Epithelial cell of alveolus of lung (primary cell): ENCODE measurements around the gene EVX2. TPM values are rescaled to one million over a fixed set of nuclear protein-coding genes. Genes with fewer than 3 reads are reported as not detected.

Experiments
- total RNA-seq: library from RNA; depleted of rRNA; stranded (reverse); fragments of >200 nt; gene quantifications from 2 replicates; pipeline ENCODE4 v1.2.1, GENCODE V29; 2015

EVX2 gene
- not detected in 2 replicates for total RNA-seq

DNA sequence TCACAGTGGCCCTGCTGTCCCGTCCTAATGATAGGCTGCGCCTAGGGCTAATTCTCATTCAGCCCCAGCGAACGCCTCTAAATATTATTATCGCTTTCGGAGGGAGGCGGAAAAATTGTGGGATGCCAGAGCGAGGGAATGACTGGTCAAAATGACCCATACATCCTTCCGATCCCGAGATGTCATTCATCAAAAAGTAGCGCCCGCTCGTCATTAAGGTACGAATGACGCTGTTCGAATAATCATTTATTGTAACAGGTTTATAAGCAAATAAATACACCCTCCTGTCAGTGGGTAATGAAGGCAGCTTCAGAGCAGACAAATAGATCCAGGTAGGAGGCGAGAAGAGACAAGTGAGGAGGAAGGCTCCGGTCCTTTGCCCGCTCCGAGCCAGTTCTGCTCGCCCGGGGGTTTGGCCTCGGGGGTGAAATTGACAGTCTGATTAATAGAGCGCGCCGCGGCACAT, at the start of gene EVX2:
TSS of gene EVX2 (minus strand) at position 167 of the 466 bp plus-strand sequence. CDS start 186 bp downstream, outside the sequence.

DNA sequence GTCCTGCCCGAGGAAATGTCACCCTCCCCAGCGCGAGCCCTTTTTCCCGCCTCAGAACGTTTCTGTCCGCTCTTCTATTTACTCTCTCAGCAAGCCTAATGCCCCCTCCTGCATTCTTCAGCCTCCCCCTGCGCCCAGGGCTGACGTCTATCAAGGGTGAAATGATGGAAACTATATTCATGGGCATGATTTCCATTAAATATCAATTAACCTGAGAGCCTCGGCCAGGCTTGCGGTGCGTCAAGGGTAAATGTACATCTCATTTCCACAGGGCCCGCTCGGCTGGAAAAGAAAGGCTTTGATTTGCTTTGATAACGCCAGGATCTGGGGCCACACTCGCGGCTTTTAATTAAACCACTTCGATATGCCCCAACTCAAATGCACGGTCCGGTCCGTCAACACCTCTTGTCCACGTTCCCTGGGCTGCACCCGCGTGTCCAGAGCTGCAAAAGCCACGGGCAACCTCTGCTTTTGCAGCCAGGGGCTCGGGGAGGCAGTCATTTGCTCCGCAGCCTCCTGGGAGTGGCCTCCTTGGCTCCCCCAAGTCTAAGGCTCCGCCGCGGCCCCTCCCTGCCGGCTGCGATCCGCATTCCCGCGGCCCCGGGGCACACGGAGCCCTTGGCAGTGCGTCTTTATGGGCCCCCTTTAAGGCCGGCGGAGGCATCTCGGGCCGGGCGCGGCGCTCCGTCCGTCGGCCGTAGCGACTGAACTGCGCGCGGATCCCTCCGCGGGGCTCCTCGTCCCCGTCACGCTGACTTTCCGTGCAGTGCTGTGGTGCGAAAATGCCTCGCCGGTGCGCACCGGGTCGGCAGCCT, 45.4 kb upstream of the EVX2 start, which contains the start of gene HOXD8:
TSS of gene HOXD8 (plus strand) at position 724 of the 815 bp plus-strand sequence. CDS start 662 bp downstream, outside the sequence.

DNA sequence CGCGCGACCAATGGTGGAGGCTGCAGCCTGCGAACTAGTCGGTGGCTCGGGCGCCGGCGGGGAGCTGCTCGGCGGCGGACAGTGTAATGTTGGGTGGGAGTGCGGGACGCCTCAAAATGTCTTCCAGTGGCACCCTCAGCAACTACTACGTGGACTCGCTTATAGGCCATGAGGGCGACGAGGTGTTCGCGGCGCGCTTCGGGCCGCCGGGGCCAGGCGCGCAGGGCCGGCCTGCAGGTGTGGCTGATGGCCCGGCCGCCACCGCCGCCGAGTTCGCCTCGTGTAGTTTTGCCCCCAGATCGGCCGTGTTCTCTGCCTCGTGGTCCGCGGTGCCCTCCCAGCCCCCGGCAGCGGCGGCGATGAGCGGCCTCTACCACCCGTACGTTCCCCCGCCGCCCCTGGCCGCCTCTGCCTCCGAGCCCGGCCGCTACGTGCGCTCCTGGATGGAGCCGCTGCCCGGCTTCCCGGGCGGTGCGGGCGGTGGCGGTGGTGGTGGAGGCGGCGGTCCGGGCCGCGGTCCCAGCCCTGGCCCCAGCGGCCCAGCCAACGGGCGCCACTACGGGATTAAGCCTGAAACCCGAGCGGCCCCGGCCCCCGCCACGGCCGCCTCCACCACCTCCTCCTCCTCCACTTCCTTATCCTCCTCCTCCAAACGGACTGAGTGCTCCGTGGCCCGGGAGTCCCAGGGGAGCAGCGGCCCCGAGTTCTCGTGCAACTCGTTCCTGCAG, 39.1 kb upstream of the EVX2 start, which contains the start of gene HOXD9:
TSS of gene HOXD9 (plus strand) at position 37 of the 728 bp plus-strand sequence. CDS start at position 87, 50 bp downstream.

DNA sequence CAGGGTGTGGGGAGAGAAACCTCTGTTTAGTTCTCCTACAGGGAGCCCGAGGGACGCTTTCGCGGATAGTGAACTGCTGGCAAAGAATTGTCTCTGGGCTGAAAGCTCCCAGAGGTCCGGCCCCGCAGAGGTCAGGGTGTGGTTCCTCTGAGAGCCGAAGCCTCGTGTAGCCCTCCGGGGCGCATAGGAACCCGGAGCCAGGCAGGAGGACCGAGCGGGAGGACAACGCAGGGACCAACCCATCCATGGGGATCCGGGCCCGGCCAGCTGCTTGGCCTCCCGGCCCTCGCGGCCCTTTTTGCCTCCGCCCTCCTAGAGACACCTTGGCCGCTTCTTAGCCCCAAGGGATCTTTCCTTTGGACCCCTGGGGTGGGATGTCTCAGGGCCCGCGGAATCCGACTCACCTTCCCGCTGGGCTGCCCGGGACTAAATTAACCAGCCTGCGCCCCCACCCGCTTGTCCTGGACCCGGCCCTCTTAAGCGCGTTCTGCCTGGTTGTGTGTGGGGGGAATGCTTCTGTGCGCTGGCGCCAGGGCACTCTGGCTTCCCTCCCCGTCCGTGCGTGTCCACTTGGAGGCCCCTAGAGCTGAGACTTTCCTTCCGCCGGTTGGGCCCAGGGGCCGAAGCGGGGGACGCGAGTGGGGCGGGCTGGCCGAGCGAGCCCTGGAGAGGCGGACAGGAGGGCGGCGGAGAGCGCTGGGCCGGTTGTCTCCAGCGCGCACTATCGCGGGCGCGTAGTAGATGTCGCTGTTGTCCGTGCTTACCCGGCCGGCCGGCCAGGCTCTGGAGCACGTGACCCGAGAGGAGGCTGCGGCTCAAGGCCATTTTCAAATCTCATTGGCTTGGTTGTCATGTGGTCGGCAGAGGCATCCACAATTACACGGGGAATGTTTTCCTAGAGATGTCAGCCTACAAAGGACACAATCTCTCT, 32.4 kb upstream of the EVX2 start, which contains the start of gene HOXD10:
TSS of gene HOXD10 (plus strand) at position 896 of the 931 bp plus-strand sequence. CDS start 56 bp downstream, outside the sequence.

DNA sequence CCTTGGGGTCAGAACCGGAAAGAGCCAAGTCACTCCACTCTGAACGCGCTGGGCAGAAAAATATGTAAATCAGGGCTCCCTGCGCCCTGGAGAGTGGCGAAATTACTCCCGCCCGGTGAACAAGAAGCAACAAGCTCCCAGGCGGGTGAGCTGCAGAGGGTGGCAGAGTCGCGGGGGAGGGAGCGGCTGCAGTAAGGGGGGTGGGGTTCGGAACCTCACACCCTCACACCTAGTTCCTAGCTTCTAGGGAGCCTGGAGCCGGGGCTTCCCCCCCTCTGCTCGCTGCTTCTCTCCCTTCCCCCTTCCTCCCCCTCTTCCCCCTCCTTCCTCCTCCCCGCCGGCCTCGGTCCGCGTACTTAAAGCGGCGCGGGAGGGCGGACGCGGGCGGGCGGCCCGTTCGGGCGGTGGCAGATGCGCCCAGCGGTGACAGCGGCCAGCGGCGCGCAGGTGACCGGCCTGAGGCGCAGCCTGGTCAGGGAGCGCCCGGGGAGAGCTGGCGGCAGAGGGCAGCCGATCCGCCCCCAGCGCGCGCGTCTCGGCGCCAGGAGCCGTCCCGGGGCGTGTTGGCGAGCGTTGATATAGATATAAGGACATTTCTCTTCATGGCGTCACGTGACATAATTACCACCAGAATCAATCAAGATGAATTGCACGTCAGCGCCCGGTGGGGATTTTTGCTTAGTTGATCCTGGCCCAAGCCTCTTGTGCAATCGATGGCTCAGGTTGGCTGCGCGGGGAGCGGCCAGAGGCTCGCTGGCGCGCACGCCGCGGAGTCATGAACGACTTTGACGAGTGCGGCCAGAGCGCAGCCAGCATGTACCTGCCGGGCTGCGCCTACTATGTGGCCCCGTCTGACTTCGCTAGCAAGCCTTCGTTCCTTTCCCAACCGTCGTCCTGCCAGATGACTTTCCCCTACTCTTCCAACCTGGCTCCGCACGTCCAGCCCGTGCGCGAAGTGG, 23.1 kb upstream of the EVX2 start, which contains the start of gene HOXD11:
TSS of gene HOXD11 (plus strand) at position 700 of the 959 bp plus-strand sequence. CDS start at position 776, 76 bp downstream.

DNA sequence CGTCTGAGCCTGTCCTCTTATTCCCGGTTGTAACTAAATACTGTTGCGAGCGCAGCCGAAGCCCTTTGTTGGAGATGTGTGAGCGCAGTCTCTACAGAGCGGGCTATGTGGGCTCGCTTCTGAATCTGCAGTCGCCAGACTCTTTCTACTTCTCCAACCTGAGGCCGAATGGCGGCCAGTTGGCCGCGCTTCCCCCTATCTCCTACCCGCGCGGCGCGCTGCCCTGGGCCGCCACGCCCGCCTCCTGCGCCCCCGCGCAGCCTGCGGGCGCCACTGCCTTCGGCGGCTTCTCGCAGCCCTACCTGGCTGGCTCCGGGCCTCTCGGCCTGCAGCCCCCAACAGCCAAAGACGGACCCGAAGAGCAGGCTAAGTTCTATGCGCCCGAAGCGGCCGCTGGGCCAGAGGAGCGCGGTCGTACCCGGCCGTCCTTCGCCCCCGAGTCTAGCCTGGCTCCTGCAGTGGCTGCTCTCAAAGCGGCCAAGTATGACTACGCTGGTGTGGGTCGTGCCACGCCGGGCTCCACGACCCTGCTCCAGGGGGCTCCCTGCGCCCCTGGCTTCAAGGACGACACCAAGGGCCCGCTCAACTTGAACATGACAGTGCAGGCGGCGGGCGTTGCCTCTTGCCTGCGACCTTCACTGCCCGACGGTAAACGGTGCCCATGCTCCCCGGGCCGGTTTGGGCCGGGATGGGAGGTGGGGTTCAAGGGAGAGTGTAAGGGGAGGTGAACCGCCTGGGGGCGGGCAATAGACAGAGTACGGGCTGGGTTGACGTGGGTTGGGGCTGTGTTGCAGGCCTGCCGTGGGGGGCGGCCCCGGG, 16.2 kb upstream of the EVX2 start, which contains the start of gene HOXD12:
TSS of gene HOXD12 (plus strand) at position 68 of the 819 bp plus-strand sequence. CDS start at position 75, 7 bp downstream.

DNA sequence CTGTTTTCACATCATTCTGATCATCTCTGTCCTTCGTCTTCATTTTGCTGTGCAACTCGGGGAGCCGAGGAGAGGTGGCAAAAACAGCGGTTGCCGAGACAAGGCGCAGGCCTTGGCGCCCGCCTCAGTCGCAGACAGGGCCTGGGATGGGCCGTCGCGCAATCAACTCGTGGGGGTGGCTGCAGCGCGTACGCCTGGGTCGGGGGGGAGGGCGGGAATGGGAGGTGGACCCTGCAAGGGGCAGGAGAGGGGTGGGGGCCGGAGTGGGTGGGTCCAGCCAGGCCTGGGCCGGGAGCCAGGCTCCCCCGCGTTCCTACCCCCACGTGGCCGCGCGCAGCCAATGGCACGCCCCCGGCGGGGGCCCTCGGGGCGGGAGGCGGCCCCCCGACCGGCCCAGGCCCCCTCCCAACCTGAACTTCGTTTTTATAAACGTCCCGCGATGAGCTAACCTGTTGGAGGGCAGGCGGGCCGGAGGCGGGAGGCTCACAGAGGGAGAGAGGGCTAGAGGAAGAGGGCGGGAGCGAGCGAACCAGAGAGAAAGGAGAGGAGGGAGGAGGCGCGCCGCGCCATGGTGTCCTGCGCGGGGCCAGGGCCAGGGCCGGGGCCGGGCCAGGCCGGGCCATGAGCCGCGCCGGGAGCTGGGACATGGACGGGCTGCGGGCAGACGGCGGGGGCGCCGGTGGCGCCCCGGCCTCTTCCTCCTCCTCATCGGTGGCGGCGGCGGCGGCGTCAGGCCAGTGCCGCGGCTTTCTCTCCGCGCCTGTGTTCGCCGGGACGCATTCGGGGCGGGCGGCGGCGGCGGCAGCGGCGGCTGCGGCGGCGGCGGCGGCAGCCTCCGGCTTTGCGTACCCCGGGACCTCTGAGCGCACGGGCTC, 8.7 kb upstream of the EVX2 start, which contains the start of gene HOXD13:
TSS of gene HOXD13 (plus strand) at position 452 of the 875 bp plus-strand sequence. CDS start at position 622, 170 bp downstream.

Other genes with a start within 250 kb of the EVX2 start
- gene LNPK, start 81.7 kb downstream of the EVX2 start, total RNA-seq: 20.8 and 26.6 TPM in 2 replicates
- not detected in 2 replicates for gene HOXD13, start 8.8 kb upstream of the EVX2 start, total RNA-seq
- not detected in 2 replicates for gene HOXD12, start 15.8 kb upstream of the EVX2 start, total RNA-seq
- gene HOXD11, start 23.3 kb upstream of the EVX2 start, total RNA-seq: not detected in 2 replicates
- gene HOXD10, start 32.8 kb upstream of the EVX2 start, total RNA-seq: not detected in 2 replicates
- gene HOXD9, start 38.8 kb upstream of the EVX2 start, total RNA-seq: not detected in 2 replicates
- gene HOXD8, start 45.7 kb upstream of the EVX2 start, total RNA-seq: not detected in 2 replicates
- not detected in 2 replicates for gene HOXD4, start 67.6 kb upstream of the EVX2 start, total RNA-seq
- not detected in 2 replicates for gene HOXD3, start 73.3 kb upstream of the EVX2 start, total RNA-seq
- not detected in 2 replicates for gene HOXD1, start 104.7 kb upstream of the EVX2 start, total RNA-seq
- 27.1 and 29.1 TPM in 2 replicates for gene MTX2, start 185.5 kb upstream of the EVX2 start, total RNA-seq